CD4-positive, alpha-beta T cell treated with Interleukin-17A for 4 hours (primary cell): Measurements from ENCODE around the gene WWOX.
"Not testable (repeated sequence)": the region's sequence is repeated elsewhere in the genome, so short reads cannot be mapped to it uniquely, and the experiment has no call there.

Experiments used
- DNase-seq: peaks from one replicate; pipeline ENCODE4 v3.0.0-alpha.2; 2020; ENCODE audit warnings: mixed read lengths

WWOX gene

GRCh38 chr16:78591682-78592103, 492.2 kb downstream of the WWOX start:
- no peak for DNase-seq

GRCh38 chr16:78592111-78592510, 492.7 kb downstream of the WWOX start:
- DNase-seq: no peak

GRCh38 chr16:78593352-78593751, 493.9 kb downstream of the WWOX start:
- no peak for DNase-seq

DNA sequence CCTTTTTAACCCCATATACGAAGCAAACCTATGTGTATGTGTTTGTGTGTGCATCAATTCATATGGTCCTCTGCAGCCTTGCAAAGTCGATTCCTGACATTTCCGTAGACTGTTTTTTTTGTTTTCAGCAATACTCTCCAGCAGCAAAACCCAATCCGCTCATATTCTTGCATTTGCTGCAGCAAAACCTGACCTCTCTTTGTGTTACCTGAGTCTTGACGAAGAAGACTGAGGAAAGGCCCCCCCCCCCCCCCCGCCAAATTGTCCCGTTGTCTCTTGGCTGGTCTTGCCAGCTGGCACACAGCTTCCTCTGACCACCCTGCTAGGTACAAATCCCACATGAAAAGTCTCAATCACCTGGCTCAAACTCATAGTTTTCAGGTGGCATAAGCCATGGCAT, 494.7 kb downstream of the WWOX start:
- no peak for DNase-seq

- no peak for DNase-seq
Measured at GRCh38 chr16:78596348-78596995, 497.0 kb downstream of the WWOX start.

GRCh38 chr16:78596996-78597422, 497.6 kb downstream of the WWOX start:
- DNase-seq: no peak

DNA sequence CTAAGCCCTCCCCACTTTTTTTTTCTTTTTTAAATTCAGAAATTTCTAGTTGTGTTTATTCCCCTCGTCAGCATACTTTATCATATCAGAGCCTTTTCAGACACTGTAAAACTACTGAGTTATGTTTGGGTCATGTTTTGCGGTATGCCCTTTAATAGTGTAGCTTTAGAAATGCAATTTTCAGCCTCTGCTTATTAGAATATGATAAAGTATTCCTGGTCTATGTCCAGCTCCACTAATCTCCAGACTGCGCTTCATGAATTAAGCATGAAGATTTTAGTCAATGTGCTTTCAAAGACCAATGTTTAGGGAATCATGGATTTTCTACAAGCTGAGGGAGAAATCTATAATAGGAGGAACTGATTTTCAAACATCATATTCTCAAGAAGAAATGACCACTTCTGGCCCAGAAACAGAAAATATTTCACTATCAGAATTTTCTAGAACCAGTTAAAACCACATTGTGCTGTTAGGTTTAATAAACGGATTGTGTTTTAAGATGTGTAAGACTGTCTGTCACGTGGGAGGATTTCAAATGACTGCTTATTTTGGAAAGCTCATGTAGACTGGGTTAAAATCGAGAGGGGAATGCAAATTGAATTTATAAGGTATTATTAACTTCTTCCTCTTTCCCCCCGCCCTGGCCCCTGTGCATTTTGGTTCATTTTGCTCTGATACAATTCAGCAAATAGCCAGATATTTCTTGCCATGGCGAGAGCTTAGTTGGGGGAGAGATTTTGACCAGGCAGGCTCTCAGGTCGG, 498.5 kb downstream of the WWOX start:
- DNase-seq: no peak

- no peak for DNase-seq
Measured at GRCh38 chr16:78599271-78599670, 499.8 kb downstream of the WWOX start.

DNA sequence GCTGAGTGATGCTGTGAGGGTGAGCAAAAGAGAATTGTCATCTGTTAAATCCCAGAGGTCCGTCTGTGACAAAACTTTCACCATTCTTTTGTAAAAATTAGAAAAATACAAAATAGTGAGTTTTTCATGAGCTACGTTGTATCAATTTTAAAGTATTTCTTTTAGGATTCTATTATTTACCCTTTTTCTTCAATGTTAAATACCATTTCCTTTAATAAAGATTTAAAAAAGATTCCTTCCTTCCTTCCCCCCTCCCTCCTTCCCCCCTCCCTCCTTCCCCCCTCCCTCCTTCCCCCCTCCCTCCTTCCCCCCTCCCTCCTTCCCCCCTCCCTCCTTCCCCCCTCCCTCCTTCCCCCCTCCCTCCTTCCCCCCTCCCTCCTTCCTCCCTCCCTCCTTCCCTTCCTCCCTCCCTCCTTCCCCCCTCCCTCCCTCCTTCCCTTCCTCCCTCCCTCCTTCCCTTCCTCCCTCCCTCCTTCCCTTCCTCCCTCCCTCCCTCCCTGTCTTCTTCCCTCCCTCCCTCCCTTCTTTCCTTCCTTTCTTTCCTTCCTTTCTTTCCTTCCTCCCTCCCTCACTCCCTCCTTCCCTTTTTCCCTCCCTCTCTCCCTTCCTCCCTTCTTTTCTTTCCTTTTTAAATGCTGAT, 505.1 kb downstream of the WWOX start:
- DNase-seq: not testable (repeated sequence)

GRCh38 chr16:78605548-78606101, 506.2 kb downstream of the WWOX start:
- DNase-seq: no peak

- no peak for DNase-seq
Measured at GRCh38 chr16:78606545-78606944, 507.1 kb downstream of the WWOX start.

DNA sequence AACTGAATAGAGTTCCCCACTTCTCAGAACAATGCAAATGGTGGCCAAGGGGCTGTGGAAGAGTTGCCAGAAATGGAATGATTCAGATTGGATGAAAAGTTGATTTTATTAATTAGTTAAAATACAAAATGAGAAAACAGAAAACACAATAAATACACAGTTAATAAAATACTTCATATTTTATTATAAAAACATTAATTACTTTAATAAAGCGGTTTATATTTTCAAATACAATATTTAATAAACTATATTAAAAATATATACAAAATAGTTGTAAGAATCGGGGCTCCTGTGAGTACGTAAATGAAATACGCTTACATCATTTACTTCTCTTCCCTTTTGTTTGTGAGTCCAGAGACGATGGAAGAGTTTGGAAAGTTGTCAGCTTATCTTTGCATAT, 507.6 kb downstream of the WWOX start:
- DNase-seq: no peak

DNA sequence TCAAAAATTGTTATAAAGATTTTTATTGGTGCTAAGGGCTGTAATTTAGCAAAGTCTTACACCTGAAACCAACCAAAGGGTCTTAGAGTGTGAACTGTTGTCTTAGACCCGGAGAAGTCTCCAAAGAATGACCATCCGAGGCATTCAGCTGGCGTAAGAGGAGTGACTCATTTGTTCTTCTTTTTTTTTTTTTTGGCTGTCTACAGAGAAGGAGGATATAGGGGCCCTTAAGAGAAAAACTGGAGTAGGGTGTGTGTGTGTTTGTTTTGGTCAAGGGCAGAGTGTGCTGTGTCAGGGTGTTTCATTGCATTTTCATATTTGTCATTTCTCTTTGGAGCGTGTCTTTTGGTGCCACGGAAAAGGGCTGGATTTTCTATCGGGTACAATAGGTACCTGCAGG, 508.0 kb downstream of the WWOX start:
- DNase-seq: no peak

- no peak for DNase-seq
Measured at GRCh38 chr16:78608305-78608776, 508.9 kb downstream of the WWOX start.

- no peak for DNase-seq
Measured at GRCh38 chr16:78609402-78610274, 510.2 kb downstream of the WWOX start.

DNA sequence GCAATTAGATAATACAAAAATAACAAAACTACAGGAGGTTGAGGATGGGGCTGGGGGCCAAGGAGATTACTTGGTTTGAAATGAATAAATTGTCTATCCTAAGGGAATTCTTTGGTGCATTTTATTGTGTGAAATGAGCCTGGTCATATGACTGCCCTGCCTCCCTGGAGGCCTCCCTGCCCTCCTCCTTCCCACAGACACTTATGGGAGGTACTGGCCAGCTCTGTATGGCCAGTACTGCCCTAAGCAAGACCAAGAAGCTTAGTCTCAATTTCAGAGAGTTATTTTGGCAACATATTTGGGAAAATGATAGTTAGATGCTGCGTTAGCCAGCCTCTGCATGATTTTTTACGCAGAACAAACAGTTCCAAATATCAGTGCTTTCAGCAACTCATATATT, 511.9 kb downstream of the WWOX start:
- DNase-seq: no peak

GRCh38 chr16:78619811-78620210, 520.4 kb downstream of the WWOX start:
- no peak for DNase-seq

- DNase-seq: no peak
Measured at GRCh38 chr16:78620291-78620690, 520.8 kb downstream of the WWOX start.

DNA sequence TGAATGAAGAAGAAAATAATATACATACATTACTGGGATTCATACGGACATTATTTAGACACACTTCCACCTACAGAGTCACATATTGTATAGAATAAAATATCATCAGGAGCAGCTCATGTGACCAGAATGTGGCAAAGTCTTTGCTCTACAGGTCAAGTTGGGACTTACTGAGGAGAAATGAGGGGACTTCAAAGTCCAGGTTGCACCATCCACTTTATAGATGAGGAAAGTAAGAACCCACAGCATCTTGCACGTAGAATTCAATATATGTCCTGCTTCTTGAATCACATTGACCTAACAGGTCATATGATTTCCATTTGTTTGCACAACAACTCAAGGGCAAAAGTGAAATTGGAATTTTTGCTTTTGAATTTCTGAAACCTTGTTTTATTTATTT, 524.3 kb downstream of the WWOX start:
- DNase-seq: no peak

GRCh38 chr16:78624366-78624765, 524.9 kb downstream of the WWOX start:
- no peak for DNase-seq

GRCh38 chr16:78628461-78629045, 529.1 kb downstream of the WWOX start:
- DNase-seq: no peak

DNA sequence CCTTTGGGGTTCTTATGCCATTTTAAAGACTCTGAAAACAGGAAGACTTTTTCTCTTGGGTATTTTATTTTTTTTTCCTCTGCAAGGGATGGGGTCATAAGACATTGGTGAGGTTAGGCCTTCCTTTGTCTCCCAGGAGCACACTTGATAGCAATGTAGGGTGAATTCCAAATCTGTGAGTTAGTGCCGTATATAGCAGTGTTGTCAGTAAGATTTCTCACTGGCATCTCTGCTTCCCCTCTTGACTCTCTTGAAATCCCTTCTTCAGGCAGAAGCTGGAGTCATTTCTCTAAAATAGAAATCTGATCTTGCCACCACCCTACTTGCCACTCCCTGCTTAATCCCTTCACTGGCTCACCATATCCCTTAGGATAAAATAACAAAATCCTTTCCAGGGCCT, 529.7 kb downstream of the WWOX start:
- DNase-seq: no peak
